Kidney capillary endothelial cell (primary cell): ENCODE data around the gene TMSB15A.
"Not testable (repeated sequence)": the region's sequence is repeated elsewhere in the genome, so short reads cannot be mapped to it uniquely, and the experiment has no call there.

Experiments
- DNase-seq: peaks from one replicate; pipeline ENCODE4 v3.0.0-alpha.2; 2018; ENCODE audit warnings: low spot score

The TMSB15A gene

GRCh38 chrX:102515975-102516941, at the start of gene TMSB15A:
Gene TMSB15A (minus strand): TSS chrX:102516739.
- DNase-seq = no peak

- no peak for DNase-seq
Measured at GRCh38 chrX:102560423-102561068, 44.0 kb upstream of the TMSB15A start.

- DNase-seq = no peak
Measured at GRCh38 chrX:102558607-102559006, 42.1 kb upstream of the TMSB15A start.

GRCh38 chrX:102548231-102548630, 31.7 kb upstream of the TMSB15A start:
- no peak for DNase-seq

GRCh38 chrX:102546828-102547493, 30.4 kb upstream of the TMSB15A start:
- no peak for DNase-seq

- not testable (repeated sequence) for DNase-seq
Measured at GRCh38 chrX:102546175-102546574, 29.6 kb upstream of the TMSB15A start.

- no peak for DNase-seq
Measured at GRCh38 chrX:102535958-102536357, 19.4 kb upstream of the TMSB15A start.

- peak; percentile 2 for DNase-seq
Measured at GRCh38 chrX:102517326-102517725, 787 bp upstream of the TMSB15A start.

- DNase-seq = no peak
Measured at GRCh38 chrX:102514536-102514935, 2.0 kb downstream of the TMSB15A start.

GRCh38 chrX:102498732-102499131, 17.8 kb downstream of the TMSB15A start:
- no peak for DNase-seq

- no peak for DNase-seq
Measured at GRCh38 chrX:102491766-102492165, 24.8 kb downstream of the TMSB15A start.

- DNase-seq = not testable (repeated sequence)
Measured at GRCh38 chrX:102478765-102479164, 37.8 kb downstream of the TMSB15A start.

- DNase-seq = not testable (repeated sequence)
Measured at GRCh38 chrX:102471762-102472220, 44.7 kb downstream of the TMSB15A start, which contains the start of gene TCP11X2. Gene TCP11X2 (minus strand): TSS chrX:102471812.

GRCh38 chrX:102470215-102470614, 46.3 kb downstream of the TMSB15A start:
- not testable (repeated sequence) for DNase-seq
